ENCODE results near the gene LTBP1. TPM values are rescaled to one million over a fixed set of nuclear protein-coding genes. Genes with fewer than 3 reads are reported as not detected.

The LTBP1 gene
- total and polyA plus RNA-seq, 2 of the 13 experiments (the other 11 are each of a cell fraction or from before 2014, with no cell fraction given): 0.12 to 0.22 TPM

DNA sequence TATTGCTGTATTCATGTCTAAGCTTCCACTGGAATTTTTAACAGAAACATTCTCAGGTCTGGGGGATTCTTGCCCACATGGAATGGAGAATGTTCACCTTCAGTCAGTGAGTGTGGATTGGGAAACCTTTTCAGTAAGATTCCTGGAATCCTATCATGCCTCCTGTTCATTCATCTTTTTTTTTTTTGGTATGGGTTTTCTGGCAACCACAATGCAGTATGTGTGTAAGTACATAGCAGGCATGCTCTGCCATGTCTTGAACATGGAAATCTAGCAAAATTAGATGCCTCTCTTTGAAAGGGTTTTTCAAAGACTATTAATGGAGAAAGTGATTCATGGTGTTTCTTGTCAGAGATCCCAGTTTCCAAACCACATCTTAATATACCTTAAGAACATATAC lies 176.5 kb downstream of the LTBP1 start (continued):
- TF ChIP-seq, protein P1, sequence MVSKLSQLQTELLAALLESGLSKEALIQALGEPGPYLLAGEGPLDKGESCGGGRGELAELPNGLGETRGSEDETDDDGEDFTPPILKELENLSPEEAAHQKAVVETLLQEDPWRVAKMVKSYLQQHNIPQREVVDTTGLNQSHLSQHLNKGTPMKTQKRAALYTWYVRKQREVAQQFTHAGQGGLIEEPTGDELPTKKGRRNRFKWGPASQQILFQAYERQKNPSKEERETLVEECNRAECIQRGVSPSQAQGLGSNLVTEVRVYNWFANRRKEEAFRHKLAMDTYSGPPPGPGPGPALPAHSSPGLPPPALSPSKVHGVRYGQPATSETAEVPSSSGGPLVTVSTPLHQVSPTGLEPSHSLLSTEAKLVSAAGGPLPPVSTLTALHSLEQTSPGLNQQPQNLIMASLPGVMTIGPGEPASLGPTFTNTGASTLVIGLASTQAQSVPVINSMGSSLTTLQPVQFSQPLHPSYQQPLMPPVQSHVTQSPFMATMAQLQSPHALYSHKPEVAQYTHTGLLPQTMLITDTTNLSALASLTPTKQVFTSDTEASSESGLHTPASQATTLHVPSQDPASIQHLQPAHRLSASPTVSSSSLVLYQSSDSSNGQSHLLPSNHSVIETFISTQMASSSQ (IDR thresholded peaks at IDR 0.05; ENCODE audit: low read depth): no peak
- TF ChIP-seq, protein P1 (CRISPR knock-in tag; IDR thresholded peaks at IDR 0.05; ENCODE audit: borderline replicate concordance): no peak
- TF ChIP-seq ZNF883 (CRISPR knock-in tag; IDR thresholded peaks at IDR 0.05; ENCODE audit: not compliant biosample characterization): no peak

DNA sequence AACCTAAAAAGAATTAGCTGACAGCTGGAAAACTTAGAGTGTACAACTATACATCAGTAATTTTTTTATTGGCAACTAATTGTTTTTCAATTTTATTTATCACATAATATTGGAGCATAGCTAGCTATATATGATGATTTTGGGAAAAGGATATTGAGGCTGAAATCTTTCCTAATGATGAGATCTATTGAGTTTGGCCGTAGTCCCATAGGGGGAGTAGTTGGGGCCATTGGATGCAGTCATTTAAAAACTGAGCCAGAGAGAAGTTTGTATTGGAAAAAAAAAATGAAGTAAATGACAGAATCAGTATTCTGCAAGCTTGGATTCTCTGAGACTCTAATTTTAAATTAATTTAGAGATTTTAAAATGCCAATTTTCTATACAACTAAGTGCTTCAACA lies 179.8 kb downstream of the LTBP1 start:
- H3K36me3 ChIP-seq (replicated peaks in 1 of 2; ENCODE audit: control insufficient read depth in 1 of 2, insufficient read depth in 2 of 2, low read length in 2 of 2): no peaks in the 10 kb centered on the region
- intact Hi-C loops (cut with micrococcal nuclease; ENCODE audit: unreplicated experiment) (no loop called here), in situ Hi-C loops (cut with HindIII; ENCODE audit: extremely low pct_ligation_motif_present, low pct_unique_long_range_greater_than_20kb) (no loop called here)
- no peaks in the 10 kb centered on the region for H4K20me1 ChIP-seq (ENCODE audit: insufficient read depth, low read length)
- no peak for ATAC-seq
- no peak overlapping the region for H3K9ac ChIP-seq (ENCODE audit: insufficient read depth, low read depth, low read length)
- no TSS peak for BruUV-seq (replicated peaks)
- H3K4me1 ChIP-seq (ENCODE audit: insufficient read depth, low read length): no peaks in the 10 kb centered on the region
- H3K79me2 ChIP-seq (ENCODE audit: insufficient read depth, low read length): no peaks in the 10 kb centered on the region
- no peak overlapping the region for H3K27ac ChIP-seq (ENCODE audit: extremely low read length, insufficient read depth, low read length)
- H3K4me3 ChIP-seq (replicated peaks in 1 of 3; ENCODE audit: insufficient read depth in 1 of 3, low read depth in 2 of 3, low read length in 3 of 3): no peak overlapping the region
- 57% methylated on average over 1 of the region's 1 CpG for WGBS (ENCODE audit: low lambda C conversion rate)
- peak; percentile 4 for FAIRE-seq
- DNase-seq (ENCODE audit: low spot score): no peak
- POLR2A ChIA-PET: no interaction called here
- H3K9me3 ChIP-seq (ENCODE audit: low read length): no peaks in the 10 kb centered on the region
- no peak overlapping the region for H2AFZ ChIP-seq (ENCODE audit: low read length)
- no peaks in the 10 kb centered on the region for H3K27me3 ChIP-seq (ENCODE audit: control insufficient read depth in 1 of 2, insufficient read depth in 2 of 2, low read length in 2 of 2)
- no peak overlapping the region for H3K4me2 ChIP-seq (ENCODE audit: low read depth, low read length)
- CTCF ChIA-PET (ENCODE audit: low intra/inter-chr PET ratio, low total read pairs): no interaction called here
- TF ChIP-seq ZNF644 (CRISPR knock-in tag; IDR thresholded peaks at IDR 0.05; ENCODE audit: low read depth): no peak
- TF ChIP-seq ZNF510 (CRISPR knock-in tag; IDR thresholded peaks at IDR 0.05; ENCODE audit: low read depth): no peak
- TF ChIP-seq, protein P2, sequence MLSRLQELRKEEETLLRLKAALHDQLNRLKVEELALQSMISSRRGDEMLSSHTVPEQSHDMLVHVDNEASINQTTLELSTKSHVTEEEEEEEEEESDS (CRISPR knock-in tag; IDR thresholded peaks at IDR 0.05; ENCODE audit: borderline replicate concordance): no peak
- no peak for TF ChIP-seq DNMT3B (CRISPR knock-in tag; conservative IDR thresholded peaks at IDR 0.05)
- TF ChIP-seq, protein P3, sequence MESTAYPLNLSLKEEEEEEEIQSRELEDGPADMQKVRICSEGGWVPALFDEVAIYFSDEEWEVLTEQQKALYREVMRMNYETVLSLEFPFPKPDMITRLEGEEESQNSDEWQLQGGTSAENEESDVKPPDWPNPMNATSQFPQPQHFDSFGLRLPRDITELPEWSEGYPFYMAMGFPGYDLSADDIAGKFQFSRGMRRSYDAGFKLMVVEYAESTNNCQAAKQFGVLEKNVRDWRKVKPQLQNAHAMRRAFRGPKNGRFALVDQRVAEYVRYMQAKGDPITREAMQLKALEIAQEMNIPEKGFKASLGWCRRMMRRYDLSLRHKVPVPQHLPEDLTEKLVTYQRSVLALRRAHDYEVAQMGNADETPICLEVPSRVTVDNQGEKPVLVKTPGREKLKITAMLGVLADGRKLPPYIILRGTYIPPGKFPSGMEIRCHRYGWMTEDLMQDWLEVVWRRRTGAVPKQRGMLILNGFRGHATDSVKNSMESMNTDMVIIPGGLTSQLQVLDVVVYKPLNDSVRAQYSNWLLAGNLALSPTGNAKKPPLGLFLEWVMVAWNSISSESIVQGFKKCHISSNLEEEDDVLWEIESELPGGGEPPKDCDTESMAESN (CRISPR knock-in tag; conservative IDR thresholded peaks at IDR 0.05): no peak
- TF ChIP-seq, protein P4, sequence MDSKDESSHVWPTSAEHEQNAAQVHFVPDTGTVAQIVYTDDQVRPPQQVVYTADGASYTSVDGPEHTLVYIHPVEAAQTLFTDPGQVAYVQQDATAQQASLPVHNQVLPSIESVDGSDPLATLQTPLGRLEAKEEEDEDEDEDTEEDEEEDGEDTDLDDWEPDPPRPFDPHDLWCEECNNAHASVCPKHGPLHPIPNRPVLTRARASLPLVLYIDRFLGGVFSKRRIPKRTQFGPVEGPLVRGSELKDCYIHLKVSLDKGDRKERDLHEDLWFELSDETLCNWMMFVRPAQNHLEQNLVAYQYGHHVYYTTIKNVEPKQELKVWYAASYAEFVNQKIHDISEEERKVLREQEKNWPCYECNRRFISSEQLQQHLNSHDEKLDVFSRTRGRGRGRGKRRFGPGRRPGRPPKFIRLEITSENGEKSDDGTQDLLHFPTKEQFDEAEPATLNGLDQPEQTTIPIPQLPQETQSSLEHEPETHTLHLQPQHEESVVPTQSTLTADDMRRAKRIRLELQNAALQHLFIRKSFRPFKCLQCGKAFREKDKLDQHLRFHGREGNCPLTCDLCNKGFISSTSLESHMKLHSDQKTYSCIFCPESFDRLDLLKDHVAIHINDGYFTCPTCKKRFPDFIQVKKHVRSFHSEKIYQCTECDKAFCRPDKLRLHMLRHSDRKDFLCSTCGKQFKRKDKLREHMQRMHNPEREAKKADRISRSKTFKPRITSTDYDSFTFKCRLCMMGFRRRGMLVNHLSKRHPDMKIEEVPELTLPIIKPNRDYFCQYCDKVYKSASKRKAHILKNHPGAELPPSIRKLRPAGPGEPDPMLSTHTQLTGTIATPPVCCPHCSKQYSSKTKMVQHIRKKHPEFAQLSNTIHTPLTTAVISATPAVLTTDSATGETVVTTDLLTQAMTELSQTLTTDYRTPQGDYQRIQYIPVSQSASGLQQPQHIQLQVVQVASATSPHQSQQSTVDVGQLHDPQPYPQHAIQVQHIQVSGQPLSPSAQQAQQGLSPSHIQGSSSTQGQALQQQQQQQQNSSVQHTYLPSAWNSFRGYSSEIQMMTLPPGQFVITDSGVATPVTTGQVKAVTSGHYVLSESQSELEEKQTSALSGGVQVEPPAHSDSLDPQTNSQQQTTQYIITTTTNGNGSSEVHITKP (CRISPR knock-in tag; IDR thresholded peaks at IDR 0.05; ENCODE audit: low read depth): no peak
- TF ChIP-seq, protein P5, sequence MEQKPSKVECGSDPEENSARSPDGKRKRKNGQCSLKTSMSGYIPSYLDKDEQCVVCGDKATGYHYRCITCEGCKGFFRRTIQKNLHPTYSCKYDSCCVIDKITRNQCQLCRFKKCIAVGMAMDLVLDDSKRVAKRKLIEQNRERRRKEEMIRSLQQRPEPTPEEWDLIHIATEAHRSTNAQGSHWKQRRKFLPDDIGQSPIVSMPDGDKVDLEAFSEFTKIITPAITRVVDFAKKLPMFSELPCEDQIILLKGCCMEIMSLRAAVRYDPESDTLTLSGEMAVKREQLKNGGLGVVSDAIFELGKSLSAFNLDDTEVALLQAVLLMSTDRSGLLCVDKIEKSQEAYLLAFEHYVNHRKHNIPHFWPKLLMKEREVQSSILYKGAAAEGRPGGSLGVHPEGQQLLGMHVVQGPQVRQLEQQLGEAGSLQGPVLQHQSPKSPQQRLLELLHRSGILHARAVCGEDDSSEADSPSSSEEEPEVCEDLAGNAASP (CRISPR knock-in tag; IDR thresholded peaks at IDR 0.05; ENCODE audit: borderline replicate concordance): no peak

Data from HepG2 (cell line).